Keratinocyte (primary cell): ENCODE data around the gene METTL4. TPM values are rescaled to one million over a fixed set of nuclear protein-coding genes. Genes with fewer than 3 reads are reported as not detected.

Experiments used
- DNase-seq: peaks from one replicate; pipeline ENCODE4 v3.0.0-alpha.2; 2011; ENCODE audit warnings: low read depth, missing footprints, low spot score
- FAIRE-seq: peaks from 2 replicates; lab custom pipeline; 2011; peaks lifted over from hg19 to GRCh38; lab: Jason Lieb, UNC
- H2AFZ ChIP-seq: 2 replicates; pipeline ENCODE4 v1.6.0; 2012; ENCODE audit warnings: low read length, control low read depth, inconsistent platforms; ENCODE audit not compliant: control insufficient read depth
- H3K27ac ChIP-seq: 2 replicates; pipeline ENCODE4 v1.5.1; 2011; ENCODE audit warnings: low read length; ENCODE audit not compliant: control insufficient read depth, insufficient read depth
- H3K27me3 ChIP-seq: 3 replicates; pipeline ENCODE4 v1.6.0; 2011; ENCODE audit warnings: low read length; ENCODE audit not compliant: control insufficient read depth, insufficient read depth; ENCODE audit errors: extremely low read depth
- H3K36me3 ChIP-seq, 2 experiments: 2 replicates in 1 of 2; 3 replicates in 1 of 2; pipeline ENCODE4 v1.5.1; 2011; ENCODE audit warnings: low read length in 2 of 2, mild to moderate bottlenecking in 1 of 2; ENCODE audit not compliant: control insufficient read depth in 2 of 2, insufficient read depth in 2 of 2; ENCODE audit errors: extremely low read depth in 1 of 2
- H3K4me1 ChIP-seq: 3 replicates; pipeline ENCODE4 v1.5.1; 2011; ENCODE audit warnings: low read length; ENCODE audit not compliant: control insufficient read depth, insufficient read depth; ENCODE audit errors: extremely low read depth
- H3K4me2 ChIP-seq: 3 replicates; pipeline ENCODE4 v1.6.0; 2011; ENCODE audit warnings: low read depth, low read length; ENCODE audit not compliant: control insufficient read depth, insufficient read depth; ENCODE audit errors: extremely low read depth
- H3K4me3 ChIP-seq, 3 experiments: fragments of 200-600 bp in 1 of 3; sonication (generic) in 1 of 3; 2 replicates in 2 of 3; 3 replicates in 1 of 3; pipeline ENCODE4 v1.5.1; 2011 to 2016; ENCODE audit warnings: low read length in 3 of 3, mild to moderate bottlenecking in 3 of 3, control low read depth in 2 of 3, inconsistent platforms in 1 of 3, low read depth in 1 of 3, mixed read lengths in 1 of 3, mixed run types in 1 of 3, moderate library complexity in 1 of 3; ENCODE audit not compliant: control insufficient read depth in 2 of 3, insufficient read depth in 2 of 3; ENCODE audit errors: extremely low read depth in 1 of 3
- H3K79me2 ChIP-seq: 2 replicates; pipeline ENCODE4 v1.6.0; 2012; ENCODE audit warnings: low read length; ENCODE audit not compliant: control insufficient read depth, insufficient read depth
- H3K9ac ChIP-seq: 3 replicates; pipeline ENCODE4 v1.6.0; 2011; ENCODE audit warnings: low read length; ENCODE audit not compliant: control insufficient read depth, insufficient read depth; ENCODE audit errors: extremely low read depth
- H3K9me1 ChIP-seq: 3 replicates; pipeline ENCODE4 v1.6.0; 2011; ENCODE audit warnings: low read length; ENCODE audit not compliant: control insufficient read depth, insufficient read depth; ENCODE audit errors: extremely low read depth
- H3K9me3 ChIP-seq: 2 replicates; pipeline ENCODE4 v1.5.1; 2012; ENCODE audit warnings: low read depth, low read length; ENCODE audit not compliant: control insufficient read depth
- H4K20me1 ChIP-seq: 3 replicates; pipeline ENCODE4 v1.6.0; 2011; ENCODE audit warnings: low read length; ENCODE audit not compliant: control insufficient read depth, insufficient read depth; ENCODE audit errors: extremely low read depth
- EZH2 ChIP-seq: IDR thresholded peaks from one replicate; pipeline ENCODE4 v1.6.1; 2012; ENCODE audit warnings: inconsistent platforms, mild to moderate bottlenecking, low read length, moderate library complexity
- dilution Hi-C: fragments of 300-500 bp; cut with MboI; formaldehyde crosslinking; loops from one replicate; pipeline ENCODE4 v1.7.0; 2020; ENCODE audit warnings: low sequenced_read_pairs; ENCODE audit not compliant: extremely low pct_ligation_motif_present
- polyA plus RNA-seq, 5 experiments: library from polyadenylated mRNA; depleted of rRNA in 3 of 5; stranded (reverse) in 3 of 5; stranded (forward) in 1 of 5; unstranded in 1 of 5; fragments of >200 nt; gene quantifications; 1 replicate in 1 of 5; 2 replicates in 3 of 5; 3 replicates in 1 of 5; pipeline versions ENCODE4 v1.2.1 to v1.2.3, GENCODE V29; 2011 to 2012; ENCODE audit warnings: missing spikeins in 2 of 5, low read depth in 1 of 5, low replicate concordance in 1 of 5
- TF ChIP-seq, protein P1 (sequence below), 3 experiments: IDR thresholded peaks in 1 of 3; conservative IDR thresholded peaks in 1 of 3; optimal IDR thresholded peaks in 1 of 3; 2 replicates in 2 of 3; 3 replicates in 1 of 3; pipeline versions ENCODE3 to v1.5.1; 2011; ENCODE audit warnings: low read length in 3 of 3, mild to moderate bottlenecking in 3 of 3, moderate library complexity in 2 of 3, control low read depth in 1 of 3, inconsistent platforms in 1 of 3; ENCODE audit not compliant: insufficient read depth in 2 of 3; ENCODE audit errors: extremely low read depth in 1 of 3

Gene METTL4
- polyA plus RNA-seq, 1 donor (not counting 4 experiments of a cell fraction or from before 2014, with no cell fraction given): 10.2 TPM

GRCh38 chr18:2597639-2598038, 26.3 kb upstream of the METTL4 start:
- no peak overlapping the region for H3K9ac ChIP-seq
- FAIRE-seq: no peak
- H3K79me2 ChIP-seq: no peaks in the 10 kb centered on the region
- TF ChIP-seq EZH2: no peak
- TF ChIP-seq, protein P1, sequence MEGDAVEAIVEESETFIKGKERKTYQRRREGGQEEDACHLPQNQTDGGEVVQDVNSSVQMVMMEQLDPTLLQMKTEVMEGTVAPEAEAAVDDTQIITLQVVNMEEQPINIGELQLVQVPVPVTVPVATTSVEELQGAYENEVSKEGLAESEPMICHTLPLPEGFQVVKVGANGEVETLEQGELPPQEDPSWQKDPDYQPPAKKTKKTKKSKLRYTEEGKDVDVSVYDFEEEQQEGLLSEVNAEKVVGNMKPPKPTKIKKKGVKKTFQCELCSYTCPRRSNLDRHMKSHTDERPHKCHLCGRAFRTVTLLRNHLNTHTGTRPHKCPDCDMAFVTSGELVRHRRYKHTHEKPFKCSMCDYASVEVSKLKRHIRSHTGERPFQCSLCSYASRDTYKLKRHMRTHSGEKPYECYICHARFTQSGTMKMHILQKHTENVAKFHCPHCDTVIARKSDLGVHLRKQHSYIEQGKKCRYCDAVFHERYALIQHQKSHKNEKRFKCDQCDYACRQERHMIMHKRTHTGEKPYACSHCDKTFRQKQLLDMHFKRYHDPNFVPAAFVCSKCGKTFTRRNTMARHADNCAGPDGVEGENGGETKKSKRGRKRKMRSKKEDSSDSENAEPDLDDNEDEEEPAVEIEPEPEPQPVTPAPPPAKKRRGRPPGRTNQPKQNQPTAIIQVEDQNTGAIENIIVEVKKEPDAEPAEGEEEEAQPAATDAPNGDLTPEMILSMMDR (optimal IDR thresholded peaks at IDR 0.05 in 1 of 3, IDR thresholded peaks at IDR 0.05 in 1 of 3, conservative IDR thresholded peaks at IDR 0.05 in 1 of 3; ENCODE audit: extremely low read depth in 1 of 3, insufficient read depth in 2 of 3, low read length in 3 of 3): no peak
- no peak overlapping the region for H3K27ac ChIP-seq
- no peaks in the 10 kb centered on the region for H3K9me3 ChIP-seq
- dilution Hi-C loops: no loop called here
- H4K20me1 ChIP-seq: no peaks in the 10 kb centered on the region
- H3K4me3 ChIP-seq: no peak overlapping the region
- H3K4me2 ChIP-seq: no peak overlapping the region
- H2AFZ ChIP-seq: no peak overlapping the region
- H3K4me1 ChIP-seq: peaks cover 1% of the 10 kb centered on the region
- no peaks in the 10 kb centered on the region for H3K9me1 ChIP-seq
- no peaks in the 10 kb centered on the region for H3K27me3 ChIP-seq
- no peaks in the 10 kb centered on the region for H3K36me3 ChIP-seq
- DNase-seq: no peak

DNA sequence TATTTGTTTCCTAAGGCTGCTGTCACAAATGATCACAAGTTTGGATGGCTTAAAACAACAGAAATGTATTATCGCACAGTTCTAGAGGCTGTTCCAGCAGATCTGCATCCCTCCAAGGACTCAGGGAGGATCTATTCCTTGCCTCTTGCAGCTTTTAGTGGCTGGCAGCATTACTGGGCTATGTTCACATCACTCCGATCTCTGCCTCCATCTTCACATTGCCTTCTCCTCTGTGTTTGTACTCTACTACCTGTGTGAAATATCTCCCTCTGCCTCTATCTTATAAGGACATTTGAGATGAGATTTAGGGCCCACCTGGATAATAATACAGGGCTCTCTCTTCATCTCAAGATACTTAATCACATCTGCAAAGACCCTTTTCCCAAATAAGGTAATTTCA, 19.0 kb upstream of the METTL4 start:
- no peaks in the 10 kb centered on the region for H3K79me2 ChIP-seq
- no peak overlapping the region for H3K4me2 ChIP-seq

More for the DNA sequence above, 19.0 kb upstream of the METTL4 start:
- Histone ChIP-seq H3K27ac (peak overlapping the region; percentile 39), H3K4me1 (peaks cover 22% of the 10 kb centered on the region), H3K4me3 (no peak overlapping the region), H3K36me3 (peaks cover 0 to 11% of the 10 kb centered on the region in 2 experiments), H3K27me3 (no peaks in the 10 kb centered on the region), H2AFZ (no peak overlapping the region), H3K9me1 (no peaks in the 10 kb centered on the region), H3K9me3 (no peaks in the 10 kb centered on the region), H4K20me1 (no peaks in the 10 kb centered on the region), H3K9ac (no peak overlapping the region)
- TF ChIP-seq EZH2: no peak
- TF ChIP-seq, protein P1 (optimal IDR thresholded peaks at IDR 0.05 in 1 of 3, IDR thresholded peaks at IDR 0.05 in 1 of 3, conservative IDR thresholded peaks at IDR 0.05 in 1 of 3; ENCODE audit: extremely low read depth in 1 of 3, insufficient read depth in 2 of 3, low read length in 3 of 3): no peak
- DNase-seq: no peak
- dilution Hi-C loops: no loop called here
- FAIRE-seq: no peak
